GM21825 (cell line): ENCODE data around the gene TMEM131.
"Not testable (repeated sequence)": the region's sequence is repeated elsewhere in the genome, so short reads cannot be mapped to it uniquely, and the experiment has no call there.

Source experiments
- ATAC-seq: cut with Tn5 transposase; IDR thresholded peaks from one replicate; pipeline ENCODE4 v1.9.1; 2021; ENCODE audit warnings: mild to moderate bottlenecking, moderate library complexity; ENCODE audit not compliant: unreplicated experiment

Gene TMEM131

DNA sequence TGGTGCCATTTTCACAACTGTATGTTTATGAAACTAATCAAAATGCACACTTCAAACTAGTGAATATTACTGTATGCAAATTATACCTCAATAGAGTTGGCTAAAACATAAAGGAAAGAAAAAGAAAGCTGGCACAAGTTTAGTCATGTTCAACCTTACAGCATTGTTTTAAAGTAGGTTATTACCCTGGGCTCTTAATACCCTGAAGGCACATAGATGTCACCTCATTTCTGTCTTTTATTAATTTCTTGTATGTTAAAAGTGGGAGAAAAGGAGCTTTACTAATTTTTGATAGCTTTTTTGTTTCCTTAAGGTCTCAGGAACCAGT lies 32.7 kb downstream of the TMEM131 start:
- ATAC-seq = no peak

DNA sequence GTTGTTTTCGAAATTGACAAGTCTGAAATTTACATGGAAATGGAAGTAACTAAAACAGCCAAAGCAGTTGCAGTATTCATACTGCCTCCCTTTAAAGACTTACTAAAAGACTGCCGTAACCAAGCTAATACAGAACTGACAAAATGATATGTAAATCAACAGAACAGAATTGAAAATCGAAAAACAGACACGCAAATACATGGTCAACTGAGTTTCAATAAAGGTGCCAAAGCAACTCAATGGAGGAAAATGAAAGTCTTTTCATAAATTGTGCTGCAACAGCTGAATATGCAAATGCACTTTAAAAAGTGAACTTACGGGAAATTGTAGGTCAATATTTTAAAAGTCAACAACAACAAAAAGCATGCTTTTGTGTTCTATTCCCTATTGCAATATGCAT lies 34.2 kb downstream of the TMEM131 start:
- ATAC-seq = no peak

DNA sequence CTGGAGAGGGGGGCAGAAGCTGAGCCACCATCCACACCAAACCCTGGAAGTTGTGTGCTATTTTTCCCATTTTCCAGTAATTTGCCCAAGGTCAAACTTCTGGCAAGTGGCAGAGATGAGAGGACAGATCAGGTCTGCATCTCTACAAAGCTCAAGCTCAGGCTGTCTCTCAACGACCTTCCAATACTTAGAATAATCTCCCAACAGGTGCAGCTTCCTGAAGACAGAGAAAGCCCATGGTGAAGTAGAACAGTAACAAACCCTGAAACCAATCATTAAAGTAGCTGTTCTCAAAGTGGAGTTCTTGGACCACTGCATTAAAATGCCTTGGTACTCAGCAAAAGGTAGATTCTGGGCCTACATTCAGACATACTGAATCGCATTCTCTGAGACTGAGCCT lies 37.6 kb downstream of the TMEM131 start:
- no peak for ATAC-seq

GRCh38 chr2:97957432-97958183 lies 38.1 kb downstream of the TMEM131 start:
- no peak for ATAC-seq

- ATAC-seq = not testable (repeated sequence)
Observed at GRCh38 chr2:97956753-97957152, 39.0 kb downstream of the TMEM131 start.

GRCh38 chr2:97953853-97954252 lies 41.9 kb downstream of the TMEM131 start:
- no peak for ATAC-seq

GRCh38 chr2:97952357-97952756 lies 43.4 kb downstream of the TMEM131 start:
- no peak for ATAC-seq

DNA sequence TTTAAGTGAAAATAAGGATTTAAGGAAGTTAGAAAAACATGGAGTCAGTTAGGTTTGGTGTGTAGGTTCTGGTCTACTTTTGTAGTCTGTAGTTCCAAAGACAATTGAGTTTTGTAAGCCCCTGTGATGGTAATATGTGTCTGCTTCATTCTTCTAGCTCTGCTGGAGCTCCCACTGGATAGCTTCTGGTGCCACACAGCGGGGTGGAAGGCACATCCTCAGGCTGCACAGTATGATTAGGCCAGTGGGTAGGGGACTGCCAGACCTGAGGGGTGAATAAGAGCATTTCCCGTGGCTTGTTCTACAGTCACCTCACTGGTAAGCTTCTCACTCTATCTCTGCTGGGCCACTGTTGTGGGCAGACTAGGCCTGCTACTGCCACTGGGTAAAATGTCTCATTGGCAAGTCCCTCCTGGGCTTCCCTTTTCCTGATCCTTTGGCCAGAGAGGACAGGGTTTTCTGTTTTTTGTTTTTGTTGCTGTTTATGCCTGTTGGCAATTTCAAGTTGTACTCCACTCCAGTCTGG lies 44.5 kb downstream of the TMEM131 start:
- peak; percentile 56 for ATAC-seq

DNA sequence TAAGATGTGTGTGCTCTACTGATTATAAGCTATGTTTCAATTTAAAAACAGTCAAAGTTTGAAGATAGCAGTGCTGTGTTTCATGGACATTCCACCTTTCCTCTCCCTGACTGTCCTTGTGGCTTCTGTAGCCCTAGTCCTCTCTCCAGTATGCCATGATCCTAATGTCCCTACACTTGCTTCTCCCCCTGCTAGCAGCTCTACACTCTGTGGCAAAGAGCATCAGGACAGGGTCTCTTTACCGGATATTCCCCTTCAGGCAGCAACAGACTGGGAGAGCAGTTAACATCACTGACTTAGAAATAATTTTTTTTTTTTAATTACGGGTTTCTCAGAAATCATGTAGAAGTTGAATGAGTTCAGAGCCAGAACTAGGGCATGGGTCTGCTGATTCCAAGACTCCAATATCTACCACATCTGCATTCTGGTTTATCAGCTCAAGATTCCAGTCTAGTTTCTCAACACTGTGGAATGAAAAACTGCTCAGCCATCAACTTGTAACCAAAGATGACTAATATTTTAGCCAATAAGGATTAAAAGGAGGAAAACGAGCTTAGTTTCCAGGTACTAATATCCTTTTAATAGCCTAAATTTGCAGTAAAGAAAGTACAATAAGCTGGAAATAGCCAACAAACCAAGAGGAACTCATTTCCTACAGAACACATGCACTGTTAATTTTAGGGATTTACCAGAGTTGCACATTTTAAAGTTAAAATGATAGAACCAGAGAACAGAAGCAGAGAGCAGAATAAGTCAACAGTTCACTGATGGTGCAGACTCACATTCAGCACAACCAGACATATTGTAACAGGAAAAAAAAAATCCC lies 45.2 kb downstream of the TMEM131 start:
- ATAC-seq = no peak

- no peak for ATAC-seq
Observed at GRCh38 chr2:97948926-97949325, 46.8 kb downstream of the TMEM131 start.

- ATAC-seq = no peak
Observed at GRCh38 chr2:97945791-97946190, 50.0 kb downstream of the TMEM131 start.

DNA sequence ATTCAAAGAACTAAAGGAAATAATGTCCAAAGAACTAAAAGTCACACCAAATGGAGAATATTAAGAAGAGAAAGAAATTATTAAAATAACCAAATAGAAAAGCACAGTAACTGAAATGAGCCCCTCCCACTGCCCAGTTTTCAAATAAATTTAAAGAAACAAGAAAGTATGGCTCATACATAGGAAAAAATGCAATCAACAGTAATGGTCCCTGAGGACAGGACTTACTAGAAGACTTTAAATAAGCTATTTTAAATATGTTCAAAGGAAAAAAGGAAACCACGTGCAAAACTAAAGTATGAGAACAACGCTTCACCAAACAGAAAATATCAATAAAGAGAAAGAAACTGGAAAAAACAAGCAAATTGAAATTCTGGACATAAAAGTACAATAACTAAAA lies 58.9 kb downstream of the TMEM131 start:
- ATAC-seq = no peak

DNA sequence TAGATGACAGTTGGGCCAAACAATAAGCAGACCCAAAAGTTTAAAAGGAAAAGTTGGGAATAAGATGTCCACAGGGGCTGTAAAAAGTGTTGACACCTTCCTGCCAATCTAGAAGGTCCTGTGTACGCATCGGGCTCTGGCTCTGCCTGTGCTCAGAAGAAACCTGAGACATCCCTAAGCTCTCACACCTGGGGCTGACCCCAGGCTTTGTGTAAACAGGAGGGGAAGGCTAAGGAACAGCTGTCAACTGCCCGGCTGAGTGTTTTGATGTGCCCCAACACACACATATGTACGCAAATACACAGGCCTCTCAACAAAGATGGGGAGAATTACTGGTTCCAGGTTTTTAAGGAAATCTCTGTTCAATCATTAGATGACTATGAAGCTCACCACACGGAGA lies 59.5 kb downstream of the TMEM131 start:
- peak; percentile 62 for ATAC-seq

DNA sequence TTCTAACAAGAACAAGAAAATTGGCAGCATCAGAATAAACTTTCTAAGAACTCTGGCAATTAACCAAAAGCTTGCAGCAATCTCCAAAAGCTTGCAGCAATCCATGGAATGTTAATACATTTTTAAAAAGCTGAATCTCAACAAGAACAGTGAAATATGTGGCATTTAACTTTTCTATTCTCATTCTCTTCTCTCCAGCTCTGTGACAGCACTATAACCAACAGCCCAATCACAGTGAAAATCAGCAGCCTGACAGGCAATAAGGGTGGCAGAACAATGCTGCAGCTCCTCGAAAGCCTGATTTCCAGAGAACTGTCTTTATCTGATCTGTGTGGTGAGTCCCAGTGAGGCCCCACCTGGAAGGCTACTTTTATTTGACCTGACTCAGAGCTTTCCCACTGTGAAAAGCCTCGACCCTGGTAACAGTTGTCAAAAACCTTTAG lies 60.0 kb downstream of the TMEM131 start:
- ATAC-seq = peak; percentile 25

DNA sequence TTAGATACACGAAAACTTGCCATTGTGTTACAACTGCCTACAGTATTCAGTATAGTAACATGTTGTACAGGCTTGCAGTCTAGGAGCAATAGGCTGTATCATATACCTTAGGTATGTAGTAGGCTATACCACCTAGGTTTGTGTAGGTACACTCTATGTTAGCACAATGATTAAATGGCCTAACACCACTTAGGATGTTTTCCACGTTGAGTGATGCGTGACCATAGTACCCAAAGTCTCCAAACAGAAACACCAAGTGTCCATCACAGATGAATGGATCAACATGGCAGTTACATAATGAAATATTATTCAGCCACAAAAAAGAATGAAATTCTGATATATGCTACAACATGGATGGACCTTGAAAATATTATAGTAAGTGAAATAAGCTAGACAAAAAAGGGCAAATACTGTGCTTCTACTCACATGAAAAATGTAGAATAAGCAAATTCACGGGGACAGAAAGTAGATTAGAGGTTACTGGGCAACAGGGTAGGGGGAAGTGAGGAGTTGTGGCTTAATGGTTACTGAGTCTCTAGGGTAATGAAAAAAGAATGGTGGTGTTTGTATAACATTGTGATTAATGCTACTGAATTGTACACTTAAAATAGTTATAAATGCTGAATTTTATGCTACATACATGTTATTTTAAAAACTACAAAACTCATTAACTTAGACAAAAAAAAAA lies 62.6 kb downstream of the TMEM131 start:
- peak; percentile 40 for ATAC-seq

DNA sequence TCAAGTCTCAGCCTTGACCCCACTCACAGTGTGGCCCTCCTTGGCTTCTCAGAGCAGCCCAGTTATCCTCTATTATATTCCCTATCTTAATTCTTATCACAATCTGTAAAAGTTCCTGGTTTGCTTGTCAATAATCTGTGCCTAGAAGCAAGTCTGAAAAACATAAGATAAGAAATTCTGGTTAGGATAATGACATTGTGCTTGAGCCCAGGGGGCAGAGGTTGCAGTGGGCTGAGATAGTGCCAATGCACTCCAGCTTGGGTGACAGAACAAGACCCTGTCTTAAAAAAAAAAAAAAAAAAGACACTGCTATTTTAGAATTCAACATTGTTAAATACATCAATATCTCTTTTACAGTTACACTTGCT lies 63.9 kb downstream of the TMEM131 start:
- ATAC-seq = no peak

DNA sequence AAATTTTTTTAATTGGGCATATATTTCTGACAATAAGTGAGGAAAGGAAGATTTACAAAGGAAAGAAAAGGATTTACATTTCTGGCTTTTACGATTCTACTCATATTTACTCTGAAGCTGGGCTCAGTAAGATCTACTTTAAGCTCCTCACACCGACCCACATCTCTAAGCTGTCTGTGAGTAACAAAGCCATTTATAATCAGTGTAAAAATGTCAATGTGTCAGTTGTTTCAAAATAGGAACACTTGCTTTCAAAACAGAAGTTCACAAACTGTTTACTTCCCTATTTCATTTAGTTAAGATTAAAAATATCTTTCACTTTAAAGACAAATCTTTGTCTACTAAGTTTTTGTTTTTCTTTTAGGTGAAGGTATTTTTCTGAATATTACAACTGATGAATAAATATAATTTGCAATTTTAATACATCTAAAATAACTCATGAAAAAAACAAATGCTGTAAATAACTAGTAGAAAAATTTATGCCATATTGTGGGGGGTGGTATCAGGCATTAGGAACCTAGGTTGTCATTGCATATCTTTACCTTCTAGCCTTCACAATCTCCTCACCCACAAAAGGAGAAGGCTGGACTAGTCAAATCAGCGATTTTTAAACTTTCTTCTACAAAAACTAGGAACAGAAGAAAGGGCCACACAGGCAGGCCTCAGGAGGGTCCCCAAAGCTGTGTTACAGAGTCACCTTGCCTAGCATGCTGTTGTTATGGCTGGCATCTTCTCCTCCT lies 64.5 kb downstream of the TMEM131 start:
- no peak for ATAC-seq

DNA sequence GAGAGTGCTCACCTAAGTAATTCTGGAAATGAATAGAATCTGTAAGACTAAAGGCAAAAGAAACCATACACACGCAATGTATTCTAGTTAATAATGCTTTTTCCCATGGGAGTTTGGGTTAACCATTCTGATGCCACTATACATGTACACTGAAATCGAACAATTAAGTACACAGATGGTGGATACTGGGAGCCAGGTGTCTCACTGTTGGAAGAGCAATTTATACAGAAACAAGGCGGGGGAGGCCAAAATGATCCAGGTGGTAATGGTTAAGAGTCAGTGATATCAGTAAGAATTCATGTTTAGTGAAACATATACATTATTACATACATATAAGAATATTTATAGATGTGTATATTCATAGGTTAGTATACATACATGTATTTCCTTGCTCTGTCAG lies 67.2 kb downstream of the TMEM131 start:
- ATAC-seq = no peak

- ATAC-seq = no peak
Observed at GRCh38 chr2:97926946-97927345, 68.8 kb downstream of the TMEM131 start.

DNA sequence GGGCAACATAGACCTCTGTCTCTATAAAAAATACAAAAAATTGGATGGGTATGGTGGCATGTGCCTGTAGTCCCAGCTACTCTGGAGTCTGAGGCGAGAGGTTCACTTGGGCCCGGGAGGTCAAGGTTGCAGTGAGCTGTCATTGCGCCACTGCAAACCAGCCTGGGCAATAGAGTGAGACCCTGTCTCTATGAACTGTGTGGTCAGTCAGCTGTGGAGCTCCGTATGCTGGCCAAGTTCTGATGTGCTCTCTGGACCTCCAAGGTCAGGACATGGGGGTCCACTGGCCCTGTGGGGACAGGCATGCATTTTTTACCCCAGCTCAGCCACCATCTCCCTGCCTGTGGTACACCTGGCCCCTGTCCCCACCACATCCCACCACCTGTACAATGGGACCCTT lies 71.6 kb downstream of the TMEM131 start:
- ATAC-seq = no peak

GRCh38 chr2:97919858-97920257 lies 75.9 kb downstream of the TMEM131 start:
- no peak for ATAC-seq
